GM21576 (cell line): ENCODE measurements around the gene MRS2.
"Not testable (repeated sequence)": the region's sequence is repeated elsewhere in the genome, so short reads cannot be mapped to it uniquely, and the experiment has no call there.

ENCODE experiments used
- ATAC-seq: cut with Tn5 transposase; IDR thresholded peaks from one replicate; pipeline ENCODE4 v1.9.1; 2021; ENCODE audit warnings: mild to moderate bottlenecking, moderate library complexity; ENCODE audit not compliant: unreplicated experiment

The MRS2 gene

GRCh38 chr6:24402697-24403500 lies at the start of gene MRS2:
TSS of gene MRS2 (plus strand) at chr6:24402936. CDS start at chr6:24403047, 111 bp downstream.
- ATAC-seq, result peak; percentile 97

GRCh38 chr6:24353861-24354260 lies 48.9 kb upstream of the MRS2 start:
- no peak for ATAC-seq

- ATAC-seq, result no peak
Observed at GRCh38 chr6:24355393-24355792, 47.3 kb upstream of the MRS2 start.

- no peak for ATAC-seq
Observed at GRCh38 chr6:24356310-24356973, 46.3 kb upstream of the MRS2 start.

GRCh38 chr6:24357336-24358218 lies 45.2 kb upstream of the MRS2 start, which contains the start of gene DCDC2:
TSS of gene DCDC2 (minus strand) at chr6:24358059. CDS start at chr6:24357750, 309 bp downstream.
- no peak for ATAC-seq

GRCh38 chr6:24358219-24358821 lies 44.4 kb upstream of the MRS2 start:
- no peak for ATAC-seq

GRCh38 chr6:24359640-24360454 lies 42.9 kb upstream of the MRS2 start:
- peak; percentile 88 for ATAC-seq

- ATAC-seq, result not testable (repeated sequence)
Observed at GRCh38 chr6:24362363-24362762, 40.4 kb upstream of the MRS2 start.

GRCh38 chr6:24365103-24365633 lies 37.6 kb upstream of the MRS2 start:
- ATAC-seq, result not testable (repeated sequence)

- no peak for ATAC-seq
Observed at GRCh38 chr6:24374612-24375011, 28.1 kb upstream of the MRS2 start.

GRCh38 chr6:24376871-24377270 lies 25.9 kb upstream of the MRS2 start:
- ATAC-seq, result no peak

GRCh38 chr6:24378473-24379097 lies 24.2 kb upstream of the MRS2 start:
- no peak for ATAC-seq

GRCh38 chr6:24381476-24382219 lies 21.1 kb upstream of the MRS2 start:
- ATAC-seq, result no peak

- ATAC-seq, result no peak
Observed at GRCh38 chr6:24382220-24382540, 20.6 kb upstream of the MRS2 start.

GRCh38 chr6:24382891-24383494 lies 19.7 kb upstream of the MRS2 start:
- not testable (repeated sequence) for ATAC-seq

GRCh38 chr6:24384369-24385130 lies 18.2 kb upstream of the MRS2 start:
- ATAC-seq, result not testable (repeated sequence)

GRCh38 chr6:24385536-24386269 lies 17.0 kb upstream of the MRS2 start:
- no peak for ATAC-seq
